Right lobe of liver (tissue), 4 donors: ENCODE measurements around the gene CCR3.

Source experiments
- CTCF ChIP-seq, 4 donors: fragments of 200-600 bp in 3 of 4; fragments of 450-650 bp in 1 of 4; IDR thresholded peaks; one replicate each; pipeline versions ENCODE4 v1.5.1 to v1.8.0; 2016 to 2022; ENCODE audit warnings: antibody characterized with exemption in 4 of 4, mild to moderate bottlenecking in 2 of 4
- POLR2A ChIP-seq: fragments of 450-650 bp; IDR thresholded peaks from one replicate; pipeline ENCODE4 v1.6.1; 2017; ENCODE audit warnings: antibody characterized with exemption, mild to moderate bottlenecking
- donor health status: DM: no; HTN: no; CAD: no.
- donor health status: DM: no; HTN: no; CAD: no.
- donor health status: DM: no; HTN: yes; CAD: no.

GRCh38 chr3:46200211-46200610, 42.0 kb upstream of the CCR3 start:
- TF ChIP-seq CTCF (IDR thresholded peaks at IDR 0.05) (no peak), POLR2A (no peak)
